ENCODE data around the gene STARD8.

GRCh38 chrX:68721991-68722860, 74.8 kb downstream of the STARD8 start:
- no peak for TF ChIP-seq CTCF (conservative IDR thresholded peaks at IDR 0.05; ENCODE audit: low read depth, low read length)
- no peak for TF ChIP-seq EZH2 (IDR thresholded peaks at IDR 0.05; ENCODE audit: low read length, unreplicated experiment)

All from PC-3 (cell line).